Breast epithelium (tissue), 3 donors: ENCODE results near the gene RABGAP1L.

Experiments
- CTCF ChIP-seq, 3 donors: fragments of 450-650 bp; IDR thresholded peaks; one replicate each; pipeline ENCODE4 v1.5.1; 2016 to 2017; ENCODE audit warnings: antibody characterized with exemption in 3 of 3, mild to moderate bottlenecking in 3 of 3, moderate library complexity in 3 of 3
- POLR2AphosphoS5 ChIP-seq, 3 donors: sonication (generic); formaldehyde crosslinking; IDR thresholded peaks; one replicate each; pipeline ENCODE4 v1.6.1; 2017; ENCODE audit warnings: antibody characterized with exemption in 3 of 3

GRCh38 chr1:174445817-174446216, 286.5 kb downstream of the RABGAP1L start:
- TF ChIP-seq CTCF (IDR thresholded peaks at IDR 0.05) (no peak), POLR2AphosphoS5 (IDR thresholded peaks at IDR 0.05) (no peak)
